Fibroblast of skin of abdomen (primary cell): ENCODE data around the gene CALML5.

Experiments used
- DNase-seq: peaks from one replicate; pipeline ENCODE4 v3.0.0-alpha.2; 2013

CALML5 gene

GRCh38 chr10:5533098-5533731, 33.8 kb upstream of the CALML5 start:
- no peak for DNase-seq

- no peak for DNase-seq
Measured at GRCh38 chr10:5532618-5533097, 33.3 kb upstream of the CALML5 start.

- DNase-seq, result no peak
Measured at GRCh38 chr10:5532307-5532605, 32.9 kb upstream of the CALML5 start.

GRCh38 chr10:5531558-5532306, 32.4 kb upstream of the CALML5 start:
- no peak for DNase-seq

DNA sequence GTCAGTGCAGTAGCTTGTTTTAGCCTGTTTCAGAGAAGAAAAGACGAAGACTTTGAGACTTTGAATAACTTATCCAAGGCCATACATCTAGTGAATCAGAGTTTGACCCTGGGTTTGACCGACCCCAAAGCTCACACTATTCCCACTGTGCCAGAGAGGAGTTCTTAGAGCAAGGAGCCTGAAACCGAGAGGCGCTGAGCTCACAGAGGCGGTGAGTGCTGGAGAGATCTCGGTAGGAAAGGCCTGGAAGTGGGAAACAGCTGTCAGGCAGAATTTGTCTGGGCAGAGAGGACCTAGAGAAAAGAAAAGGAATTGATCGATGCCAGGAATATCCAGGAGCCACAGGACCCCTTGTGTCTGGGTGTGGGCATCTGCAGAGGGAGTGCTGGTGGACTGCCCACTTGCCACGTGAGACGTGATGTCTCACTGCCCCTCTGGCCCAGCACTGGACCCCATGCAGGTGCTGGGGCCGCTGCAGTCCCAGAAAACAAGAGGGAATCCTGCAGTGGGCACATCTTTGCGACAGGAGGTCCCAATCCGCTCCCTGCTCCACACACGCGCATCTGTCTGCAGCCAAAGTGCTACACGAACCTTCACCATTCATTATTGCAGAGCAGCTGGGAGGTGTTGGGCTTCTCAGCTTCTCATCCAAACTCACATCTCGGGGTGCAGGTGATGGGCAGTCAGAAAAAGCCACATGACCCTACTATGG, 31.6 kb upstream of the CALML5 start:
- no peak for DNase-seq

- DNase-seq, result no peak
Measured at GRCh38 chr10:5530412-5530806, 31.0 kb upstream of the CALML5 start.

GRCh38 chr10:5529702-5530411, 30.5 kb upstream of the CALML5 start:
- no peak for DNase-seq

GRCh38 chr10:5528989-5529701, 29.8 kb upstream of the CALML5 start:
- DNase-seq, result no peak

GRCh38 chr10:5527332-5528200, 28.2 kb upstream of the CALML5 start:
- no peak for DNase-seq

DNA sequence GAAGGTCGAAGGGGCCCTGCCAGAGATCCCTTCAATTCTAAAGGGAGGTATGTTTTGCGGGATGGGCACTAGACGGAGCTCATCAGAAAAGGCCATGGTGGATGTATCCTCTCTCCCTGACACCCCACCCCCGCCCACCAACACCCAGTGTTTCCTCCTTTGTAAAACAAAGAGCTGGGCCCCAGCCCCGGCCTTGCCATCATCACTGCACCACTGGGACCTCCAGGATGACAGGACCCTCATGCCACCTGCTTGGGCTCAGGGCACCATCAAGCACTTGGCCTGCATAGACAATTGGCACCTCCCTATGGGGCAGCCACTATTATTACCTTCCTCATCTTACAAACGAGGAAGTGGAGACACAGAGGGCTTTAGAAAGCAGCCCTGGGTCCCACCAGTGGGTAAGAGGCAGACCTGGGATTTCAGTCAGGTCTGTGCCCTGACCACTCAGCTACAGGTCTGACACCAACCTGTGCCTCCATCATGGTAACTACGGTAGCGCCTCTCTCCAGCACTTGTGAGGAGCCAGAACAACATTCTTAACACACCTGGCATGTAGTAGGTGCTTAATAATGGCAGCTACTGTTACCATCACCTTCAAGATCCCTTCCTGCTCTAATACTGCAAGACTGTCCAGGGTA, 27.4 kb upstream of the CALML5 start:
- DNase-seq, result no peak

DNA sequence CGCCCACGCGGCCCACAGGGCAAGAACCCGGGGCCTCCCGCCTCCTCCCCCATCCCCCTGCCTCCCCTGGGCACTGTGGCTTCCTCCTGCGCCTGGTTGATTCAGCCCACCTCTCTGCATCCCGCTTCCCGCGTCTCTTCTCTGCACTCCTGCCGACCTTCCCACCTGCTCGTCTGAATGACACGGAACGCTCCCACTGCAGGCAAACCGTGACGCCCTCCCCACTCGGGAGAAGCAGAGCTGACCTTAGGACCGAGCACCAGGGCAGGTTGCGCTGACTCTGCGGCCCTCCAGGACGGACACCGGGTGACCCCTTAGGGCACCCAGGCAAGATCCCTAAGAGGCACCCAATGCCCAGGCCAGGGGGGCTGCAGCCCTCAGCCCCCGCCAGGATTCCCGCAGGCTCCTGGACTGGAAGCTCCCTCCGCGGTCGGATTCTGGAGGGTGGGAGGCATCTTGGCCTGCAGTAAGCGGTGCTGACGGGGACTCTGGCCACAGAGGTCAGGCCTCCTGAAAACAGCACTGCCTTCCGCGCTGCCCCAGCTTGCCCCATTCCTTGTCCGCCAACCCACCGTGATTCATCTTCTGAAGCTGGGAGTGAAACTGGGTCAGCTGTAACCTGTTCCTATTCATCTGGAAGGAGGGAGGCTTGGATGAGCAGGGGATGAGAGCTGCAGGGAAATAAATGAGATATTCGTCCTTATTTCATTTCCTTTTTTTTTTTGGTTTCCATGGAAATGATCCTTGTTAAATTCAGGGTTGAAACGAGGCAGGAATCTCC, 26.4 kb upstream of the CALML5 start:
- DNase-seq, result no peak

DNA sequence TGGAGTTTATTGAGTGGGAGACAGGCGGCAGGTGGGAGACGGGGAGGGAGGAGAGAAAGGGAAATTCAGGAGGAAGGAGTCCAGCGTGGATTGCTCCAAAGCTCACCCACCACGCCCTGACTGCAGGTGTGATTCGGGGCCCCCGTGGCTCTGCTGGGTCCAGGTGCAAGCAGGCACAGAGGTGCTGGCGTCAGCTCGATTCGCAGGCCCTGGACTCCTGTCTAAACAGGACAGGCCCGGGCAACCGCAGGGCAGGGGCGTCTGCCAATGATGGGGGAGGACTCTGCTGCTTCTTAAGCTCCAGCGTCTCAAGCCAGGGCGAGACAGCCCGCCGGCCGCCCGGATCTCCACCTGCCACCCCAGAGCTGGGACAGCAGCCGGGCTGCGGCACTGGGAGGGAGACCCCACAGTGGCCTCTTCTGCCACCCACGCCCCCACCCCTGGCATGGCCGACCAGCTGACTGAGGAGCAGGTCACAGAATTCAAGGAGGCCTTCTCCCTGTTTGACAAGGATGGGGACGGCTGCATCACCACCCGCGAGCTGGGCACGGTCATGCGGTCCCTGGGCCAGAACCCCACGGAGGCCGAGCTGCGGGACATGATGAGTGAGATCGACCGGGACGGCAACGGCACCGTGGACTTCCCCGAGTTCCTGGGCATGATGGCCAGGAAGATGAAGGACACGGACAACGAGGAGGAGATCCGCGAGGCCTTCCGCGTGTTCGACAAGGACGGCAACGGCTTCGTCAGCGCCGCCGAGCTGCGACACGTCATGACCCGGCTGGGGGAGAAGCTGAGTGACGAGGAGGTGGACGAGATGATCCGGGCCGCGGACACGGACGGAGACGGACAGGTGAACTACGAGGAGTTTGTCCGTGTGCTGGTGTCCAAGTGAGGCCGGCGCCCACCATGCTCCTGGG, 25.5 kb upstream of the CALML5 start, which contains the start of gene CALML3:
Gene CALML3, plus strand, starts transcription at position 321 of the 920 bp plus-strand sequence. Its CDS starts 125 bp downstream, at position 446.
- no peak for DNase-seq

GRCh38 chr10:5523796-5524574, 24.6 kb upstream of the CALML5 start:
- DNase-seq, result no peak

DNA sequence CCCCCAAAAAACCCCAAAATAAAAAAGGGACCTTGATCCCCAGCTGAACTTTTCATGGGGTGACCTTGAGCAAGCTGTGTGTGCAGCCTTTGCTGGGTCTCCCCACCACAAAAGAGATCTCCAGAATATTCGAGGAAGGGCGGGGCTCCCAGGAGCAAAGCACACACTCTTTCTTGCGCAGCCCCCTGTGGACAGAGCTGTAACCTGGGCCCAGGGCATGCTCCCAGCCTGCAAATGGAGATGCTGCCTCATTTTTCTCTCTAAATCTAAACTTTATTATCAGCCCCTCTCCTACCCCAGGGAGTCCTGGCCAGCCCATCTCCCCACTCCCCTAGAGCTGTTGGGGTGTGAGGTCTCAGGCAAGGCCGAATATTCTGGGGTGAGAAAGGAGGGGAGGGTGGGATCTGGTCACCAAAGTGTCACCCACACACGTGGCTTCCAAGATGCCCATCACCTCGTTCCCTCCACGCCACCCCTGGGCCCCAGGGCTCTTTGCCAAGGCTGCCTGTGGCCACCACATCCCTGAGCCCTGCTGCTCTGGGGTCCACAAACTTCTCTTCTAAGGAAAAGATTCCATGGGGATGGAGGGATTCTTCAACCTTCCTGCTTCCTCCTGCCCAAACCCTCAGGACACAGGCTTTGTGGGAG, 23.7 kb upstream of the CALML5 start:
- DNase-seq, result no peak

GRCh38 chr10:5519054-5519453, 19.7 kb upstream of the CALML5 start:
- DNase-seq, result no peak

DNA sequence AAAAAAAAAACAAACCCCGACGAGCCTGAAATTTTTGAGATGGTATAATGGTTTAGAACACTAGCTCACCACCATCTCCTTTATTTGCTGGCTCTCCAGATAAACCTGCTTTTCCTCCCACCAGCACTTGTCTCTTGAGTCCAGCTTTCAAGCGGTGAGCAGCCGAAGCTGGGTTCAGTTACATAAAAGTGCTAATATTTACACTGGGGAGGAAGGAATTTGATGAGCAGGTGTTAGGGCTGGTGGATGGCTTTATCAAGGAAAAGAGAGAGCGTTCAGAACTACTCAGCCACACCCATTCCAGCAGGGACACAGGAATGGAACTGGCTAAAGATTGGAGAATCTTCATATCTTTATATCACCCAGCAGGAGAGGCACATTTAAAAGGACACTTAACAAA, 18.8 kb upstream of the CALML5 start:
- no peak for DNase-seq

DNA sequence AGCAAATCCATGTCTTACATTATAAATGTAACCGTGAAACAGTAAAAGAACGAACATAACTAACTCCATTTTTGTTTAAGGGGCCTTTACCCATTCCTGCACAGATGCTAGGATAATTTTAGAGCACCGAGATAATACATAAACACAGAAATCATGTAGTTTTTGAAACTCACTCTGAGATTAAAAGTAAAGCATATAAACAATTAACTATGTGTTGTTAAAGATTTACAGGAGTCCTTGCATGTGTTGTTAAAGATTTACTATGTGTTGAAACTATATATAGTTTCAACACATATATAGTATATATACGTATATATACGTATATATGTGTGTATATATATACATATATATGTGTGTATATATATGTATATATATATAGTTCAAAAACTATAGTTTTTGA, 18.2 kb upstream of the CALML5 start:
- DNase-seq, result no peak
